SJCRH30 (cell line): ENCODE results near the gene CLDN9. TPM values are rescaled to one million over a fixed set of nuclear protein-coding genes. Genes with fewer than 3 reads are reported as not detected.

Source experiments
- DNase-seq, 2 experiments: peaks; one replicate each; pipeline ENCODE4 v3.0.0-alpha.2; 2015 to 2020
- H3K27ac ChIP-seq: fragments of 250-450 bp; sonication (Bioruptor Pico); 2 replicates; pipeline ENCODE4 v1.5.1; 2020; ENCODE audit warnings: mild to moderate bottlenecking, moderate library complexity
- H3K27me3 ChIP-seq: fragments of 250-450 bp; sonication (Bioruptor Pico); 2 replicates; pipeline ENCODE4 v1.5.1; 2020; ENCODE audit warnings: mild to moderate bottlenecking, moderate library complexity
- H3K36me3 ChIP-seq: fragments of 250-450 bp; sonication (Bioruptor Pico); 2 replicates; pipeline ENCODE4 v1.5.1; 2020; ENCODE audit warnings: mild to moderate bottlenecking, moderate library complexity
- H3K4me1 ChIP-seq: fragments of 250-450 bp; sonication (Bioruptor Pico); 2 replicates; pipeline ENCODE4 v1.5.1; 2020; ENCODE audit warnings: mild to moderate bottlenecking, moderate library complexity
- H3K4me3 ChIP-seq: fragments of 250-450 bp; sonication (Bioruptor Pico); 2 replicates; pipeline ENCODE4 v1.5.1; 2020; ENCODE audit warnings: mild to moderate bottlenecking, moderate library complexity
- H3K9me3 ChIP-seq: fragments of 250-450 bp; sonication (Bioruptor Pico); replicated peaks from 2 replicates; pipeline ENCODE4 v1.5.1; 2020; ENCODE audit warnings: mild to moderate bottlenecking, moderate library complexity
- total RNA-seq: library from RNA; depleted of rRNA; stranded (reverse); fragments of >200 nt; shearing (Covaris generic); gene quantifications from 2 replicates; pipeline ENCODE4 v1.2.3, GENCODE V29; 2014; rRNA removed

The CLDN9 gene, protein sequence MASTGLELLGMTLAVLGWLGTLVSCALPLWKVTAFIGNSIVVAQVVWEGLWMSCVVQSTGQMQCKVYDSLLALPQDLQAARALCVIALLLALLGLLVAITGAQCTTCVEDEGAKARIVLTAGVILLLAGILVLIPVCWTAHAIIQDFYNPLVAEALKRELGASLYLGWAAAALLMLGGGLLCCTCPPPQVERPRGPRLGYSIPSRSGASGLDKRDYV
- not detected in 2 replicates for total RNA-seq

DNA sequence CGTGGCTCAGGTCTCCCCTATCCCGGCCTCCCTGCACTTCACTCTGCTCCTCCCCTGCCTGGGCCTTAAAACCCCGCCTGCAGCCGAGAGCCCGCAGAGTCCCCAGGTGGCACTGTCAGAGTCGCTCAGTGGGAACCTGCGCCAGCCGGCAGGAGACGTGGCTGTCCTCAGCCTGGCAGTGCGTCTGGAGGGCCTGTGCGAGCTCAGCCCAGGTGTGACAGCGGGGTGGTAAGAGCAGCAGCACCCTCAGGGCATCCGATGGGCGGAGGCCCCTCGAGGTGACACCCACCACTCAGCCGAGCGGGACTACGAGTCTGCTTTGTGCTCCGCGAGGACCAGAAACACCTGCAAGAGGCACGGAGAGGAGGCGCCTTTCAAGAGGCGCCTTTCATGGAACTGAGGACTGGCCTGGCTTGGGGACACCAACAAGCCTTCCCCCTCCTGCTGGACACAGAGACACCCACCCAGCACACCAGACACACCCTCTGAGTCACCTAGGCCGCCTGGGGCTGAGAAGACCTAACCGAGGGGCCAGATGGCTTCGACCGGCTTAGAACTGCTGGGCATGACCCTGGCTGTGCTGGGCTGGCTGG is at the start of gene CLDN9:
Gene CLDN9 (plus strand): TSS at position 96 of the 593 bp plus-strand sequence. CDS start 440 bp downstream, at position 536.
- Histone ChIP-seq H3K27me3 (peaks cover 14% of the 10 kb centered on the region), H3K36me3 (no peaks in the 10 kb centered on the region), H3K4me3 (no peak within 1 kb of the TSS), H3K27ac (no peak within 1 kb of the TSS), H3K9me3 (no peaks in the 10 kb centered on the region), H3K4me1 (peaks cover 24% of the 10 kb centered on the region)
- DNase-seq, result no peak

DNA sequence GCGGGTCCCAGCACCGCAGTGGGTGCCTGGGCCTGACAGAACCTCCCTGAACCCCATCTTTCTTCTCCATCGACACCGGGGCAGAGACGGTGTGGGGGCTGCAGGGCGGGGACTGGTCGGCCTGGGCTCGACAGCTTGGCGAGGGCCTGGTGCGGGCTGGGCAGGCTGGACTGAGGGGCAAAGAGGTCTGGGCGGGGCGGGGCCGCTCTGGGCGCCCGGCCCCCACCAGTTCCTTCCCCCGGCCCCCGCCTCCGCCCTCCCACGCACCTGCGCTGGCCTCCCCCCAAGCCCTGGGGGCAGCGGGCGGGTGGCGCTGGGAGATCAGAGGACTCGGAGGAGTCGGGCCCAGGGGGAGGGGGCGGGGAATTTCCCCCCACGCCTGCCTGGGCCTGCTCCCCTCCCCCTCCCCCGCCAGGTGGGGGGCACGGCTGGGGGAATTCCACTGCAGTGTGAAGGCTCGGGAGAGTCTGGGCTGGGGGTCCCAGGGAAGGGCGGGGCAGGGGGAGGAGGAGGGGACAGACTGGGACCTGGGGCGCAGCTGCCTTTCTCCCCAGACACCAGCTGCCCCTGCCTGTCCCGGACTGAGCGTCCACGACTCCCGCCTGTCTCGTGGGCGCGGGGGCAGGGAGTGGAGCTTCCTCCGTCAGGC is 49.5 kb upstream of the CLDN9 start:
- Histone ChIP-seq H3K36me3 (peaks cover 6% of the 10 kb centered on the region; the same call in 1 of the 2 replicates), H3K4me3 (peak overlapping the region; percentile 64), H3K27me3 (no peaks in the 10 kb centered on the region), H3K27ac (peak overlapping the region; percentile 99), H3K4me1 (peaks cover 17% of the 10 kb centered on the region), H3K9me3 (no peaks in the 10 kb centered on the region)
- peak; percentile 92 to 95 for DNase-seq

DNA sequence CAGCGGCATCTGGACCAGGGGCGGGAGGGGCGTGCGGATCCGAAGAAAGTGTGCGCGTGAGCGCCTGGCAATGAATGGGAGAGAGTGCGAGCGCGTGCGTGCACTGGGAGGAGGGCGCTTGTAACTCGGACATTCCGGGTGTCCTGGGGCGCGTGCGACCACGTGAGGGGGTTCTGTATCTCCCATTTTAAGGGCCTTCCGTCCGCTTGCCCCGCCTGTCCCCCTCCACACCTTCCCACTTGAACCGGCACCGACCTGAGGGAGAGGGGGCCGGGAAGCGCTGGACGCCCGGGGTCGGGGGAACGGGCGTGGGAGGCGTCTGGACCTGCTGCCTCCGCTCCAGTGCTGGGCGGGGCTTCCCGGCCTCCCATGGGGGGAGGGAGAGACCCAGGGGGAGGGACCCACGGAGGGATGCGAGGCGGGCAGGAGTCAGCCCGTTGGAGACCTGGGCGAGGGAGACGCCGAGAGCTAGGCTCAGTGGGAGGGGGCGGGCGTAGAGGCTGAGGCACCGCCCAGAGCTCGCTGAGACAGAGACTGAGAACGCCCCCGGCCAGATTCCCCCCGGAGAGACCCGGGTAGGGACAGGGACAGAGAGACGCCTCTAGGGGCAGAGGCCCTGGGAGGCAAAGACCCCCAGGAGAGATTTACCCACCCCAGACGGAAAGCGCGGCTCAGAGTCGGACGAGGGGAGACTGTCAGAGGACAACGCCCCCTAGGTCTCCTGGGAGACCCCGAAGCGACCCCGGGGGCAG is 48.8 kb upstream of the CLDN9 start, which contains the start of gene KREMEN2:
Gene KREMEN2 (plus strand): TSS at position 553 of the 752 bp plus-strand sequence. CDS start 246 bp downstream, outside the sequence.
- Histone ChIP-seq H3K27ac (peak within 1 kb of the TSS; percentile 99), H3K36me3 (peaks cover 6% of the 10 kb centered on the region; the same call in 1 of the 2 replicates), H3K4me3 (peak within 1 kb of the TSS; percentile 64), H3K27me3 (no peaks in the 10 kb centered on the region), H3K4me1 (peaks cover 17% of the 10 kb centered on the region), H3K9me3 (no peaks in the 10 kb centered on the region)
- DNase-seq, result peak; percentile 93 to 94

DNA sequence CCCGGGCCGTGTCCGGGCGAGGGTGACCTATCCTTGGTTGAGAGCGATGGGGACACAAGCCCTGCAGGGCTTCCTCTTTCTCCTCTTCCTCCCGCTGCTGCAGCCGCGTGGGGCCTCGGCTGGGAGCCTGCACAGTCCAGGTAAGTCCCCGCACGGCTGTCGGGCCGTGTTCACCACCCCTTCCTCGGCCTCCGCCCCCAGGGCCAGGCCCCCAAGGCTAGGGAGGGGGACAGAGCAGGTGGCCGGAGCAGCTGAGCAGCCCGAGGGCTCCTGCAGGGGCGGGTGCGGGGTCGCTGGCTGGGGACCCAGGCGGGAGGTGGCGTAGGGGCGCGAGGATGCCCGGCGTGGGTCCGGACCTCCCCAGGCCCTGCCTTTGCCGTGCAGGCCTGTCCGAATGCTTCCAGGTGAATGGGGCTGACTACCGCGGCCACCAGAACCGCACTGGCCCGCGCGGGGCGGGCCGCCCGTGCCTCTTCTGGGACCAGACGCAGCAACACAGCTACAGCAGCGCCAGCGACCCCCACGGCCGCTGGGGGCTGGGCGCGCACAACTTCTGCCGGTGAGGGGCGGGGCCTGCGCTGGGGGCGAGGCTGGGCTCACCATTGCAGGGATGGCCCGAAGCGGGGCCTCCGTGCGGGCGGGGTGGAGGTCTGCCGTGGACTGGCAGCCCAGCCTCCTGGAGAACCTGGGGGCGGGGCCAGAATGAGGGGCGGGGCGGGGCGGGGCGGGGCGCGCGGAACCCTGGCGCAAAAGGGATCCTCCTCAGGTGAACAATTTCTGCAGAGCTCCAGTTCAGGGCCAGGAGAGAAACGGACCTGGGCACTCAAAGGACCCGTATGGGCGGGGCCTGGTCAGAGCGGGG is 48.0 kb upstream of the CLDN9 start:
- Histone ChIP-seq H3K27me3 (no peaks in the 10 kb centered on the region), H3K9me3 (no peaks in the 10 kb centered on the region), H3K27ac (peak overlapping the region; percentile 99), H3K4me3 (peak overlapping the region; percentile 64), H3K4me1 (peaks cover 12% of the 10 kb centered on the region), H3K36me3 (peaks cover 6% of the 10 kb centered on the region; the same call in 1 of the 2 replicates)
- DNase-seq, result peak; percentile 90 to 94

DNA sequence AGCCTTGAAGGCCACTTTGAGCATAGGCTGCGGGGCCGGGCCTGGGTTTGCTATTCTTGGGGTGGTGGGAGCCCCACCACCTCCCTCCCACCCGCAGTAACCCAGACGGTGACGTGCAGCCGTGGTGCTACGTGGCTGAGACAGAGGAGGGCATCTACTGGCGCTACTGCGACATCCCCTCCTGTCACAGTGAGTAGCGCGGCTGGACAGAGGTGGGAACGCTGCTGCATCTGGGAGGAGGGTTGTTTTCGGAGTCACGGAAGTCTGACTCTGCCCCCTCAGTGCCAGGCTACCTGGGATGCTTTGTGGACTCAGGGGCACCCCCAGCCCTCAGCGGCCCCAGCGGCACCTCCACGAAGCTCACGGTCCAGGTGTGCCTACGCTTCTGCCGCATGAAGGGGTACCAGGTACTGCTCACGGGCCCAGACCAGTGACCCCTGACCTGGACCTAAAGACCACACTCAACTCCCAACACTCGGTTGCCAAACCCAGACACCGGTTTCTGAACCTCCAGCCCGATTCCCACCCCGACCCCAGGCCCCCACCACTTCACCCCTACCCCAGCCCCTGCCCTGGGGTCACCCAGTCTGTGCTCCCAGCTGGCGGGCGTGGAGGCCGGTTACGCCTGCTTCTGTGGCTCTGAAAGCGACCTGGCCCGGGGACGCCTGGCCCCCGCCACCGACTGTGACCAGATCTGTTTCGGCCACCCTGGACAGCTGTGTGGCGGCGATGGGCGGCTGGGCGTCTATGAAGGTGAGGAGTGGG is 46.5 kb upstream of the CLDN9 start:
- Histone ChIP-seq H3K9me3 (no peaks in the 10 kb centered on the region), H3K36me3 (peaks cover 6% of the 10 kb centered on the region; the same call in 1 of the 2 replicates), H3K27me3 (no peaks in the 10 kb centered on the region), H3K4me3 (no peak overlapping the region), H3K4me1 (peaks cover 18% of the 10 kb centered on the region), H3K27ac (no peak overlapping the region)
- DNase-seq, result peak in 1 of 2 experiments; percentile 8

DNA sequence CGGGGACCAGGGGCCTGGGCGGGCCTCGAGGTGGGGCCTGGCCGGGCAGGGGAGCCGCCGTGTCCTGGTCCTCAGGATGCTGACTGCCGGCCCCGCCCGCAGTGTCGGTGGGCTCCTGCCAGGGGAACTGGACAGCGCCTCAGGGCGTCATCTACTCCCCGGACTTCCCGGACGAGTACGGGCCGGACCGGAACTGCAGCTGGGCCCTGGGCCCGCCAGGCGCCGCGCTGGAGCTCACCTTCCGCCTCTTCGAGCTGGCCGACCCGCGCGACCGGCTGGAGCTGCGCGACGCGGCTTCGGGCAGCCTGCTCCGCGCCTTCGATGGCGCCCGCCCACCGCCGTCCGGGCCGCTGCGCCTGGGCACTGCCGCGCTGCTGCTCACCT is 45.9 kb upstream of the CLDN9 start:
- Histone ChIP-seq H3K4me3 (no peak overlapping the region), H3K27me3 (no peaks in the 10 kb centered on the region), H3K27ac (no peak overlapping the region), H3K9me3 (no peaks in the 10 kb centered on the region), H3K36me3 (peaks cover 6% of the 10 kb centered on the region), H3K4me1 (peaks cover 18% of the 10 kb centered on the region)
- no peak for DNase-seq

DNA sequence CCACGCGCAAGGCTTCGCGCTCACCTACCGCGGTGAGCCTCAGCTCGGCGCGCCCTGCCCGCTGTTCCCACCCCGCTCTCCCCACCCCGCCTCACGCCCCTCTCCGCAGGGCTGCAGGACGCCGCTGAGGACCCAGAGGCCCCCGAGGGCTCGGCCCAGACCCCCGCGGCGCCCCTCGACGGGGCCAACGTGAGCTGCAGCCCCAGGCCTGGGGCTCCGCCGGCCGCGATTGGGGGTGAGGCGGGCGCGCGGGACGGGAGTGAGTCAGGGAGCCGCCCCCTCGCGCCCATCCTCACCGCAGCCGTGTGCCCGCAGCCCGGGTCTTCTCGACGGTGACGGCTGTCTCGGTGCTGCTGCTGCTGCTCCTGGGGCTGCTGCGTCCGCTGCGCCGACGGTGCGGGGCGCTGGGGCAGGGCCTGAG is 45.5 kb upstream of the CLDN9 start:
- H3K4me1 ChIP-seq, result peaks cover 16% of the 10 kb centered on the region
- H3K36me3 ChIP-seq, result peaks cover 6% of the 10 kb centered on the region
- no peak overlapping the region for H3K27ac ChIP-seq
- no peaks in the 10 kb centered on the region for H3K27me3 ChIP-seq
- no peaks in the 10 kb centered on the region for H3K9me3 ChIP-seq
- H3K4me3 ChIP-seq, result no peak overlapping the region
- DNase-seq, result no peak

DNA sequence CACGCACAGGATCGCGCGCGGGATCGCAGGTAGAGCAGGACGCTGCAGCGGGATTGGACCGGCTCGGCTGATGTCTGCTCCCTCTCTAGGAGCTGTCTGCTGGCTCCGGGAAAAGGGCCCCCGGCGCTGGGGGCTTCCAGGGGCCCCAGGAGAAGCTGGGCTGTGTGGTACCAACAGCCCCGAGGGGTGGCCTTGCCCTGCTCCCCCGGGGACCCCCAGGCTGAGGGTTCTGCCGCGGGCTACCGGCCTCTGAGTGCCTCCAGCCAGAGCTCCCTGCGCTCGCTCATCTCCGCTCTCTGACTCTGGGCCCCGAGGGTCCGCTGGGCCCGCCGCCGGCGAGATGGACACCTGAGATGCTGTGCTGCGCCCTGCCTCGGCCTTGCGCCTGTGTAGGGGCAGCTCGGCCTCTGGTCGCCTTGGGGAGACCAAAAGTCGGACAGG is 45.0 kb upstream of the CLDN9 start:
- Histone ChIP-seq H3K27ac (no peak overlapping the region), H3K4me3 (no peak overlapping the region), H3K36me3 (peaks cover 9% of the 10 kb centered on the region), H3K9me3 (no peaks in the 10 kb centered on the region), H3K4me1 (peaks cover 11% of the 10 kb centered on the region; the same call in 1 of the 2 replicates), H3K27me3 (no peaks in the 10 kb centered on the region)
- no peak for DNase-seq

DNA sequence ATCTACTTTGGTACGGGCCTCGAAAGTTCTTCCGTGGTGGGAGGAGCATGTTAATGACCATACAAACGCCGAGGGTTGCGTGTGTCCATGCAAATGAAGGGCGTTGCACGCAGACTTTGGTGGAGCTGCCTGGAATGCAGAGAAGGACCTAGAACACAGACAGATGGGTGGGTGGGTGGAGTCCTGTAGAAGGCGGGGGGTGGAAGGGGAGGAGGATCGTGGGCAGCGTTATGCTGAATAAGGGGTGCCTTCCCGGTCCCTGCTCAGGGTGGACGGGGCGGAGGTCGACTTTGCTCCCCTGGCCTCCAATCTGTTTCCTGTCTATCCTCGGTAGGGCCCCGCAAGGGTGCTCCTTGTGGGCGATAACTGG is 44.4 kb upstream of the CLDN9 start:
- no peak for DNase-seq
- H3K9me3 ChIP-seq, result no peaks in the 10 kb centered on the region
- peaks cover 9% of the 10 kb centered on the region; the same call in 1 of the 2 replicates for H3K4me1 ChIP-seq
- H3K36me3 ChIP-seq, result peaks cover 12% of the 10 kb centered on the region
- no peak overlapping the region for H3K27ac ChIP-seq
- no peak overlapping the region; the same call in 1 of the 2 replicates for H3K4me3 ChIP-seq
- no peaks in the 10 kb centered on the region for H3K27me3 ChIP-seq

DNA sequence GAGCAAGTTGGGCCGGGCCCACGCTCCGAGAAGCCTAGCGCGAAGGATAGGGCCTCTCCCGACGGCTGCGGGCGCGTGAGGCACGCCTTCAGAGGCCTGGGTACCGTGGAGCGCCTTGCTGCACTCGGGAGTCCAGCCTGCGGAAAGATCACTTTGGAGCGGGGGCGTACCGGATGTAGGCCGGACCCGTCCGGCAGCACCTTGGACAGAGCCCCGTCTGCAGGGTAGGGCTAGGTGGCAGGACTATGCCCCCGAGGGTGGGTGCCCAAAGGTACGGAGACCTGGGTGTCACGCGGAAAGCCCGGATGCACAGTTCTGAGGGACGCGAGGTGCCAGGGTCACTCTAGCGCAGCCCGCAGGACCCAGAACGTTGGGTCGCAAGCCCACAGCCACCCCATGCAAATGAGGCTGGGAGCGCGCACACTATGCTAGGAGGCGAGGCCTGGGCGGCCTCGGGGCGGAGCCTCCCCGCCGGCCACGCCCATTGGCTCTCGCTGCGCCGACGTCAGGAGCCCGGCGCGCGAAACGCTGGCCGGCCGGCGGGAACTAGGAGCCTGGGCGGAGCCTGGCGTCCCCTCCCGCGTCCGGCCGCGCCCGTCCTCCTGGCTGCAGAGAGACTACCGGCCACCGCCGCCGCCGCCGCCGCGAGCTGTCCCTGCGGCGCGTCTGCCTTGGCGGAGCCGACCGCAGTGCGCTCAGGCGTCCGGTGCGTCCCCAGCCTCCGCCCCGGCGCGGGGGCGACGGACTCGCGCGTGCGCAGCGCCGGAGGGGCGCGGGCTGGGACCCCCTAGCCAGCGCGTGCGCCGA is 43.8 kb upstream of the CLDN9 start, which contains the start of gene PAQR4:
Gene PAQR4 (plus strand): TSS at position 611 of the 807 bp plus-strand sequence. CDS start 327 bp downstream, outside the sequence.
- no peaks in the 10 kb centered on the region for H3K27me3 ChIP-seq
- peak within 1 kb of the TSS; percentile 66 for H3K27ac ChIP-seq
- H3K4me1 ChIP-seq, result peaks cover 9% of the 10 kb centered on the region; the same call in 1 of the 2 replicates
- peak within 1 kb of the TSS; percentile 71 for H3K4me3 ChIP-seq
- DNase-seq, result peak; percentile 82 to 90
- H3K36me3 ChIP-seq, result peaks cover 12% of the 10 kb centered on the region
- no peaks in the 10 kb centered on the region for H3K9me3 ChIP-seq

DNA sequence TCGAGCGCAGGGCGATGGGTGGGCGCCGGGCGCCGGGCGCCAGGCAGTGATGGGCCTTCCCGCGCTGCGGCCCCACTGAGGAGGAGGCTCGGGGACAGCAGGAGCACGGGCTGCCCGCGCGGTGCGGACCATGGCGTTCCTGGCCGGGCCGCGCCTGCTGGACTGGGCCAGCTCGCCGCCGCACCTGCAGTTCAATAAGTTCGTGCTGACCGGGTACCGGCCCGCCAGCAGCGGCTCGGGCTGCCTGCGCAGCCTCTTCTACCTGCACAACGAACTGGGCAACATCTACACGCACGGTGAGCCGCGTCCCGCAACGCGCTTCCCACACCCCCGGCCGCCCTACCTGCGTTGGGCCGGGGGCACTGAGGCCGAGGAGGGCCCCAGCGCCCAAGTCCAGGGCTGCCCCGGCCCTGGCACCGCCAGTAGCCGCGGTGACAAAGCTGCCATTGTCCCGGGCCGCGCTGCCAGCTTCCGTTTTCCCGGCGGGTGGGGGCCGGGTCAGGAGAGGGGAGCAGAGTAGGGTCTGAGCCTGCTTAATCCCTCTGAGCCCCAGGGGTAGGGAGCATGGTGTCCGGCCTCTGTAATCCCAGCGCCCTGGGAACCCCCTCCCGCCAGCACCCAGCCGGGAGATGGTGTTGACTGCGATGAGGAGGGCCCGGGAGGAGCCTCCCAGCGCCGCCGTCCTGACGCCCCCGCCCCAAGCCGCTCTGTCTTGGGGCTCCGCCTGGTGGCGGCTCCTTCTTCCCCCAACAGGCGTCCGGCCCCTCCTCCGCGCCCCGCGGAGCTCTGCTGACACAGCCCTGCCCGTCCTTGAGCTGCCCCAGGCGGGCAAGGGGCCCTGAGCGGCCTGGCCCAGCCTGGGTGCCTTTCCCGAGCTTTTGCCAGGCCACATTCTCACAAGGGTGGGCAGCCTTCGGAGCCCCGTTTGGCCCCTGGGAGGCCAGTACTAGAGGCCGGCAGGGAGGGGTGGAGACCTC is 42.9 kb upstream of the CLDN9 start:
- Histone ChIP-seq H3K36me3 (peaks cover 16% of the 10 kb centered on the region), H3K4me1 (peaks cover 9% of the 10 kb centered on the region; the same call in 1 of the 2 replicates), H3K4me3 (peak overlapping the region; percentile 71), H3K27me3 (no peaks in the 10 kb centered on the region), H3K9me3 (no peaks in the 10 kb centered on the region), H3K27ac (peak overlapping the region; percentile 66)
- peak; percentile 82 to 84 for DNase-seq
